Fibroblast of lung (primary cell): ENCODE results near the gene MAP2K6. TPM values are rescaled to one million over a fixed set of nuclear protein-coding genes. Genes with fewer than 3 reads are reported as not detected.

ENCODE experiments used
- DNase-seq, 2 donors: peaks; one replicate each; pipeline versions ENCODE4 v3.0.0 to v3.0.0-alpha.2; 2010; ENCODE audit warnings: low read depth in 2 of 2
- H2AFZ ChIP-seq: 2 replicates; pipeline ENCODE4 v1.5.1; 2012; ENCODE audit warnings: low read length, control low read depth, inconsistent platforms
- H3K27ac ChIP-seq: 2 replicates; pipeline ENCODE4 v1.5.1; 2011; ENCODE audit warnings: low read length, control low read depth; ENCODE audit not compliant: insufficient read depth
- H3K27me3 ChIP-seq: 2 replicates; pipeline ENCODE4 v1.5.1; 2011; ENCODE audit warnings: mild to moderate bottlenecking, low read length; ENCODE audit not compliant: control insufficient read depth, insufficient read depth
- H3K36me3 ChIP-seq: 2 replicates; pipeline ENCODE4 v1.5.1; 2011; ENCODE audit warnings: low read length; ENCODE audit not compliant: control insufficient read depth, insufficient read depth
- H3K4me1 ChIP-seq: 2 replicates; pipeline ENCODE4 v1.5.1; 2011; ENCODE audit warnings: low read length; ENCODE audit not compliant: control insufficient read depth, insufficient read depth; ENCODE audit errors: extremely low read depth
- H3K4me2 ChIP-seq: 2 replicates; pipeline ENCODE4 v1.5.1; 2011; ENCODE audit warnings: low read length, control low read depth; ENCODE audit not compliant: insufficient read depth; ENCODE audit errors: extremely low read depth
- H3K4me3 ChIP-seq, 4 experiments: fragments of 200-600 bp in 1 of 4; sonication (generic) in 1 of 4; replicated peaks in 1 of 4; 2 replicates each; pipeline ENCODE4 v1.5.1; 2011 to 2016; ENCODE audit warnings: low read length in 4 of 4, low read depth in 3 of 4, mild to moderate bottlenecking in 3 of 4, control low read depth in 2 of 4, inconsistent platforms in 1 of 4, mixed read lengths in 1 of 4; ENCODE audit not compliant: insufficient read depth in 1 of 4; ENCODE audit errors: control extremely low read depth in 1 of 4
- H3K79me2 ChIP-seq: 2 replicates; pipeline ENCODE4 v1.5.1; 2012; ENCODE audit warnings: mild to moderate bottlenecking, low read length, inconsistent platforms; ENCODE audit not compliant: control insufficient read depth, insufficient read depth
- H3K9ac ChIP-seq: 2 replicates; pipeline ENCODE4 v1.5.1; 2011; ENCODE audit warnings: mild to moderate bottlenecking, low read length, control low read depth; ENCODE audit not compliant: insufficient read depth
- H3K9me3 ChIP-seq: 2 replicates; pipeline ENCODE4 v1.5.1; 2012; ENCODE audit warnings: low read depth, low read length; ENCODE audit not compliant: control insufficient read depth, insufficient read depth
- H4K20me1 ChIP-seq: 2 replicates; pipeline ENCODE4 v1.5.1; 2011; ENCODE audit warnings: low read length; ENCODE audit not compliant: control insufficient read depth, insufficient read depth; ENCODE audit errors: extremely low read depth
- EZH2 ChIP-seq: IDR thresholded peaks from 2 replicates; pipeline ENCODE4 v1.5.1; 2012; ENCODE audit warnings: low read length, control low read depth, mild to moderate bottlenecking; ENCODE audit errors: missing control alignments
- polyA plus RNA-seq, 2 donors: library from polyadenylated mRNA; depleted of rRNA in 1 of 2; stranded (reverse) in 1 of 2; unstranded in 1 of 2; fragments of >200 nt; gene quantifications; 2 replicates each; pipeline ENCODE4 v1.2.1, GENCODE V29; 2011 to 2012; ENCODE audit warnings: missing spikeins in 1 of 2
- total RNA-seq: library from RNA; depleted of rRNA; stranded (reverse); fragments of >200 nt; gene quantifications from 2 replicates; pipeline ENCODE4 v1.2.1, GENCODE V29; 2014
- TF ChIP-seq, protein P1 (sequence below), 2 donors: IDR thresholded peaks in 1 of 2; conservative IDR thresholded peaks in 1 of 2; 1 replicate in 1 of 2; 2 replicates in 1 of 2; pipeline ENCODE4 v1.5.1; 2011 to 2012; ENCODE audit warnings: low read length in 2 of 2, control low read depth in 1 of 2, inconsistent platforms in 1 of 2, low read depth in 1 of 2, mild to moderate bottlenecking in 1 of 2

The MAP2K6 gene
- total and polyA plus RNA-seq, 2 donors (not counting 1 experiment from before 2014, with no cell fraction given), result 2.7 to 39.5 TPM

DNA sequence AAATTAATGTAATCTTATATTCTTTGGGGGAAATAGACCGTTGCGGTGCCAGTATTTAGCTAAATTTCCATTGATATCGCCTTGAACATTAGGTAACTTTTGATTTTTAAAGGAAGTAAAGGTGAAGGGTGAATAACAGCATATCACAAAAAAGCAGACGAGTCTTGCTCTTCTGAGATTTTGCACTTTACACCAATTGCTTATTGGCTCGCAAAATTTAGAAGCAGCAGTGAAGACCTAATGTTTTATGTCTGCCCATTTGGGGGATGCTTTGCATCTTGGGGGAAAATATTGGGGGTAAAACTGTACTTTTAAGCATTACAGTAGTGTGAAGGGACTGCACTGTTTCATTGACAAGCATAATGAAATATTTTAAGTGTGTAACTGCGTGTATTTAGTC lies 934 bp downstream of the MAP2K6 start:
- no peaks in the 10 kb centered on the region for H4K20me1 ChIP-seq
- TF ChIP-seq, protein P1, sequence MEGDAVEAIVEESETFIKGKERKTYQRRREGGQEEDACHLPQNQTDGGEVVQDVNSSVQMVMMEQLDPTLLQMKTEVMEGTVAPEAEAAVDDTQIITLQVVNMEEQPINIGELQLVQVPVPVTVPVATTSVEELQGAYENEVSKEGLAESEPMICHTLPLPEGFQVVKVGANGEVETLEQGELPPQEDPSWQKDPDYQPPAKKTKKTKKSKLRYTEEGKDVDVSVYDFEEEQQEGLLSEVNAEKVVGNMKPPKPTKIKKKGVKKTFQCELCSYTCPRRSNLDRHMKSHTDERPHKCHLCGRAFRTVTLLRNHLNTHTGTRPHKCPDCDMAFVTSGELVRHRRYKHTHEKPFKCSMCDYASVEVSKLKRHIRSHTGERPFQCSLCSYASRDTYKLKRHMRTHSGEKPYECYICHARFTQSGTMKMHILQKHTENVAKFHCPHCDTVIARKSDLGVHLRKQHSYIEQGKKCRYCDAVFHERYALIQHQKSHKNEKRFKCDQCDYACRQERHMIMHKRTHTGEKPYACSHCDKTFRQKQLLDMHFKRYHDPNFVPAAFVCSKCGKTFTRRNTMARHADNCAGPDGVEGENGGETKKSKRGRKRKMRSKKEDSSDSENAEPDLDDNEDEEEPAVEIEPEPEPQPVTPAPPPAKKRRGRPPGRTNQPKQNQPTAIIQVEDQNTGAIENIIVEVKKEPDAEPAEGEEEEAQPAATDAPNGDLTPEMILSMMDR (conservative IDR thresholded peaks at IDR 0.05 in 1 of 2, IDR thresholded peaks at IDR 0.05 in 1 of 2; ENCODE audit: low read depth in 1 of 2, low read length in 2 of 2), result no peak
- TF ChIP-seq EZH2, result no peak
- H3K9me3 ChIP-seq, result no peaks in the 10 kb centered on the region
- no peaks in the 10 kb centered on the region for H3K27me3 ChIP-seq
- peak overlapping the region in 3 of 4 experiments; percentile 42 to 87 (median 59) for H3K4me3 ChIP-seq
- no peaks in the 10 kb centered on the region for H3K36me3 ChIP-seq
- no peak overlapping the region for H3K27ac ChIP-seq
- H3K9ac ChIP-seq, result no peak overlapping the region
- peak overlapping the region; percentile 25 for H2AFZ ChIP-seq
- DNase-seq, result no peak
- H3K4me1 ChIP-seq, result no peaks in the 10 kb centered on the region
- H3K79me2 ChIP-seq, result no peaks in the 10 kb centered on the region
- peak overlapping the region; percentile 100 for H3K4me2 ChIP-seq

DNA sequence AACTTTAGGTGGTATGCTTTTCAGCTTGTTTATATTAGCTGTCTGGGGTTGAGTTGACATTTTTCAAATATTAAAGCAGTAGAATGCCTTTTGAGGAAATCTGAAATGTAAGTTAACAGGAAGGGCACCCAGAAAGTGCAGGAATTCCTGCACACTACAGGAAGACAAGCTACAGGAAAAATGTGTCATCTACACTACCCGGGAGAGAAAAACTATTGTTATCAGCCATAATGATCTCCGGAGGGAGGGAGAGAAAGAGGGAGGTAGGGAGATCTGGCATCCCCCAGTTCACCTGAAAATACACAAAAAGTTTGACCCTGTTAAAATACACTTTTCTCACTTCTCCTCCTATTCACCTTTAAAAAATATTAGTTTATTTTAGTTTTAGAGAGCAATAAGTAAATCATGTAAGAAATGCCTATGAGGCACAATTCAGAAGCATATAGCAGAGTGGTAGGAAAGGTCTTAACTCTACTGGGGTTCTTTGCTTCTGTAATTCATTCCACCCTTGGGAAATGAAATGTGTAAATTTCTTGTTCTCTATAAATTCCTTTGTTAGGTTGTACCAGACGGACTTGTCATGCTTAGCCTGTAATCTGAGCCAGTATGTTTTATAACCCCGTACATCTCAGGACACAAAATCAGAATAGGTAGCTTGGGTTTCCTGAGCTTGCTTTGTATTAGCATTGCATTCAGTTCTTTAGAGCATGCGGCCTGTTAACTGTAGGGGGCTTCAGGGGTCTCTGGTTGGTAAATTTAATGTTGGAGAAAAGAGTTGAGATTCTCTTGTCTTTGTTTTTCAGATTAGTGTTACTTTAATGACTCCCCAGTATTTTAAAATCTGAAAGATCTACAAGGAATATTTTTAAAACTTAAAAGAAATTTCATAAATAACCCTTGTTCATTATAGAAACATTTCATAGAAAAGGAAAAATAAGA lies 3.3 kb downstream of the MAP2K6 start:
- Histone ChIP-seq H3K4me1 (no peaks in the 10 kb centered on the region), H3K27ac (no peak overlapping the region), H3K79me2 (no peaks in the 10 kb centered on the region), H3K27me3 (no peaks in the 10 kb centered on the region), H3K9me3 (no peaks in the 10 kb centered on the region), H2AFZ (no peak overlapping the region), H4K20me1 (no peaks in the 10 kb centered on the region), H3K9ac (no peak overlapping the region), H3K36me3 (no peaks in the 10 kb centered on the region), H3K4me3 (no peak overlapping the region), H3K4me2 (no peak overlapping the region)
- TF ChIP-seq, protein P1 (conservative IDR thresholded peaks at IDR 0.05 in 1 of 2, IDR thresholded peaks at IDR 0.05 in 1 of 2; ENCODE audit: low read depth in 1 of 2, low read length in 2 of 2), result no peak
- no peak for TF ChIP-seq EZH2
- DNase-seq, result peak in 1 of 2 donors; percentile 26

DNA sequence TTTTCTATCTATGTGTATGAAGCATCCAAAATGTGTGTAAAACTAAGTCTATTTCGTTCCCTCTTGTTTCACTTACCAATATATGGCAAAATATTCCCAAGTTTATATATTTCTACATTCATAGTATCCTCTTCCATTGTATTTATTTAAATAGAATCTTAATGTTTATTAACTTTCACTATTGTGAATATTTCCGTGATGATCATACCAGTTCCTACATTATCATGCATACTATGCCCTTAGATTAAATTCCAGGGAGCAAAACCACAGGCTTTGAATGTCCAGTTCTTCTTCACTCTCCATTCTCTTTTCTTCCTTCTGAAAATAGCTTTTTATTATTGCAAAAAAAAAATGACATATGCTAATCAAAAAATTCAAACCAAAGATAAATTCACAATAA lies 4.0 kb downstream of the MAP2K6 start:
- no peak overlapping the region for H3K9ac ChIP-seq
- no peaks in the 10 kb centered on the region for H3K27me3 ChIP-seq
- no peaks in the 10 kb centered on the region for H3K36me3 ChIP-seq
- H3K4me3 ChIP-seq, result no peak overlapping the region
- H3K4me2 ChIP-seq, result no peak overlapping the region
- H3K79me2 ChIP-seq, result no peaks in the 10 kb centered on the region
- no peaks in the 10 kb centered on the region for H4K20me1 ChIP-seq
- DNase-seq, result peak in 1 of 2 donors; percentile 25
- no peaks in the 10 kb centered on the region for H3K9me3 ChIP-seq
- no peaks in the 10 kb centered on the region for H3K4me1 ChIP-seq
- TF ChIP-seq, protein P1 (conservative IDR thresholded peaks at IDR 0.05 in 1 of 2, IDR thresholded peaks at IDR 0.05 in 1 of 2; ENCODE audit: low read depth in 1 of 2, low read length in 2 of 2), result no peak
- no peak for TF ChIP-seq EZH2
- no peak overlapping the region for H3K27ac ChIP-seq
- H2AFZ ChIP-seq, result no peak overlapping the region
